K562 (cell line): ENCODE data around the gene FBXW10. TPM values are rescaled to one million over a fixed set of nuclear protein-coding genes. Genes with fewer than 3 reads are reported as not detected.
A peak's percentile ranks its signal among the peaks of the same experiment; 100 is the strongest.

ENCODE experiments used
- ATAC-seq: fragments of 200-7000 bp; cut with Tn5 transposase; 3 replicates; pipeline ENCODE4 v1.9.1; 2020; ENCODE audit warnings: moderate library complexity
- BruUV-seq: library from RNA; stranded (reverse); fragments of 400-500 nt; replicated peaks from 2 replicates; lab custom pipeline; 2021; lab: Mats Ljungman, UMichigan
- CTCF ChIA-PET: fragments of 300-600 bp; formaldehyde crosslinking; extraction: SDS; loops from one replicate; lab custom pipeline; 2021; ENCODE audit warnings: low intra/inter-chr PET ratio; lab: Yijun Ruan, JAX
- POLR2A ChIA-PET: fragments of 300-600, 350-650 bp; sonication (Branson Sonifier 250); formaldehyde crosslinking; extraction: SDS; loops from one replicate; lab custom pipeline; 2021; ENCODE audit warnings: antibody characterized with exemption, inconsistent platforms; lab: Yijun Ruan, JAX
- DNase-seq, 4 experiments: peaks; one replicate each; pipeline versions ENCODE4 v3.0.0 to v3.0.0-alpha.2; 2011 to 2018; ENCODE audit warnings: low spot score in 3 of 4, mixed read lengths in 3 of 4; ENCODE audit errors: extremely low read depth in 1 of 4
- FAIRE-seq: peaks from 2 replicates; lab custom pipeline; 2011; peaks lifted over from hg19 to GRCh38; lab: Jason Lieb, UNC
- H2AFZ ChIP-seq: 2 replicates; pipeline ENCODE4 v1.6.0; 2011; ENCODE audit warnings: low read depth, low read length, control low read depth, inconsistent platforms
- H3K27ac ChIP-seq: fragments of 200-600 bp; 3 replicates; pipeline ENCODE4 v1.8.0; 2011; ENCODE audit warnings: low read depth, mild to moderate bottlenecking, control low read depth, inconsistent platforms, low read length, moderate library complexity, mixed read lengths; ENCODE audit errors: extremely low read depth
- H3K27me3 ChIP-seq, 2 experiments: fragments of 300-600 bp in 1 of 2; 2 replicates in 1 of 2; 3 replicates in 1 of 2; pipeline versions ENCODE4 v1.6.0 to v1.8.0; 2011; ENCODE audit warnings: inconsistent platforms in 2 of 2, low read length in 2 of 2, mild to moderate bottlenecking in 1 of 2, mixed read lengths in 1 of 2, moderate library complexity in 1 of 2; ENCODE audit not compliant: control insufficient read depth in 2 of 2, insufficient read depth in 2 of 2
- H3K36me3 ChIP-seq: fragments of 300-600 bp; 3 replicates; pipeline ENCODE4 v1.8.0; 2011; ENCODE audit warnings: mild to moderate bottlenecking, low read length, inconsistent platforms; ENCODE audit not compliant: control insufficient read depth, insufficient read depth
- H3K4me1 ChIP-seq, 2 experiments: fragments of 200-600 bp in 1 of 2; replicated peaks in 1 of 2; 2 replicates in 1 of 2; 3 replicates in 1 of 2; pipeline versions ENCODE4 v1.5.1 to v1.8.0; 2011; ENCODE audit warnings: inconsistent platforms in 2 of 2, low read length in 2 of 2, mild to moderate bottlenecking in 1 of 2, mixed read lengths in 1 of 2, moderate library complexity in 1 of 2; ENCODE audit not compliant: control insufficient read depth in 2 of 2, insufficient read depth in 2 of 2
- H3K4me2 ChIP-seq: 2 replicates; pipeline ENCODE4 v1.6.1; 2011; ENCODE audit warnings: low read length, control low read depth, inconsistent platforms, mixed read lengths; ENCODE audit not compliant: insufficient read depth
- H3K4me3 ChIP-seq: fragments of 200-600 bp; sonication (generic), shearing (Covaris generic); 2 replicates; pipeline ENCODE4 v1.5.1; 2016; ENCODE audit warnings: control low read depth, inconsistent platforms
- H3K79me2 ChIP-seq: fragments of 200-600 bp; 3 replicates; pipeline ENCODE4 v1.8.0; 2011; ENCODE audit warnings: low read length, inconsistent platforms; ENCODE audit not compliant: control insufficient read depth, insufficient read depth
- H3K9ac ChIP-seq, 2 experiments: 2 replicates each; pipeline versions ENCODE4 v1.6.0 to v1.6.1; 2011; ENCODE audit warnings: low read depth in 2 of 2, low read length in 2 of 2, control low read depth in 1 of 2, inconsistent platforms in 1 of 2, mild to moderate bottlenecking in 1 of 2, mixed read lengths in 1 of 2; ENCODE audit not compliant: insufficient read depth in 1 of 2
- H3K9me1 ChIP-seq: one replicate; pipeline ENCODE4 v1.6.0; 2011; ENCODE audit warnings: inconsistent platforms, mild to moderate bottlenecking, low read length, moderate library complexity; ENCODE audit not compliant: control insufficient read depth, insufficient read depth
- H3K9me3 ChIP-seq: replicated peaks from 2 replicates; pipeline ENCODE4 v1.5.1; 2011; ENCODE audit warnings: low read depth, low read length, inconsistent platforms; ENCODE audit not compliant: control insufficient read depth, insufficient read depth
- H4K20me1 ChIP-seq: replicated peaks from 2 replicates; pipeline ENCODE4 v1.6.1; 2011; ENCODE audit warnings: low read length, inconsistent platforms, mixed read lengths; ENCODE audit not compliant: control insufficient read depth, insufficient read depth
- ATF2 ChIP-seq: sonication (generic); formaldehyde crosslinking; IDR thresholded peaks from 2 replicates; pipeline ENCODE4 v1.8.1; 2022; ENCODE audit warnings: missing genetic modification reagents
- CHAMP1 ChIP-seq: fragments of 450-650 bp; IDR thresholded peaks from 2 replicates; pipeline ENCODE4 v1.6.1; 2016; ENCODE audit warnings: mild to moderate bottlenecking
- CREB1 ChIP-seq, 2 experiments: sonication (generic) in 1 of 2; formaldehyde crosslinking in 1 of 2; IDR thresholded peaks; 2 replicates each; pipeline versions ENCODE4 v1.6.1 to v1.8.0; 2012 to 2022; ENCODE audit warnings: inconsistent platforms in 1 of 2, mild to moderate bottlenecking in 1 of 2, missing genetic modification reagents in 1 of 2, moderate library complexity in 1 of 2
- IFI16 ChIP-seq: fragments of 250-450 bp; sonication (Bioruptor Pico); IDR thresholded peaks from 2 replicates; pipeline ENCODE4 v2.1.2; 2022; ENCODE audit warnings: mild to moderate bottlenecking, inconsistent platforms
- MCM2 ChIP-seq: fragments of 450-650 bp; IDR thresholded peaks from 2 replicates; pipeline ENCODE4 v1.6.1; 2017; ENCODE audit warnings: low read depth, mild to moderate bottlenecking
- MYNN ChIP-seq, 2 experiments: sonication (generic); formaldehyde crosslinking in 1 of 2; IDR thresholded peaks; 2 replicates each; pipeline versions ENCODE4 v1.5.0 to v1.6.1; 2016 to 2020; ENCODE audit warnings: antibody characterized with exemption in 1 of 2, missing genetic modification reagents in 1 of 2
- NCOA6 ChIP-seq: fragments of 450-650 bp; IDR thresholded peaks from 2 replicates; pipeline ENCODE4 v1.6.1; 2017; ENCODE audit warnings: mild to moderate bottlenecking
- PHF8 ChIP-seq: fragments of 200-600 bp; sonication (generic); IDR thresholded peaks from 2 replicates; pipeline ENCODE4 v1.6.1; 2012; ENCODE audit warnings: mixed run types, mild to moderate bottlenecking, inconsistent platforms, low read length, moderate library complexity, borderline replicate concordance
- PREB ChIP-seq: sonication (generic); formaldehyde crosslinking; IDR thresholded peaks from 2 replicates; pipeline ENCODE4 v1.8.1; 2023; ENCODE audit warnings: mild to moderate bottlenecking, missing genetic modification reagents
- STAT5B ChIP-seq: fragments of 250-450 bp; sonication (Bioruptor Pico); IDR thresholded peaks from 2 replicates; pipeline ENCODE4 v1.8.0; 2021; ENCODE audit warnings: mild to moderate bottlenecking, inconsistent platforms
- ZFP30 ChIP-seq: fragments of 250-450 bp; sonication (Bioruptor Pico); IDR thresholded peaks from 2 replicates; pipeline ENCODE4 v1.8.0; 2022; ENCODE audit warnings: moderate library complexity, mild to moderate bottlenecking, inconsistent platforms, borderline replicate concordance
- ZFPM2 ChIP-seq: fragments of 250-450 bp; sonication (Bioruptor Pico); IDR thresholded peaks from 2 replicates; pipeline ENCODE4 v1.5.1; 2022; ENCODE audit warnings: mild to moderate bottlenecking
- ZNF592 ChIP-seq: fragments of 450-650 bp; IDR thresholded peaks from 2 replicates; pipeline ENCODE4 v1.6.1; 2017; ENCODE audit warnings: antibody characterized with exemption, mild to moderate bottlenecking
- ZNF778 ChIP-seq: fragments of 450-650 bp; formaldehyde crosslinking; IDR thresholded peaks from 2 replicates; pipeline ENCODE4 v1.4.0; 2020; ENCODE audit warnings: mild to moderate bottlenecking, moderate library complexity
- WGBS: fragments of 100-300 bp; shearing (Covaris generic); methylation state at CpG from one replicate; pipeline ENCODE4 v1.1.6; 2016; ENCODE audit warnings: low coverage, mixed read lengths; ENCODE audit not compliant: insufficient coverage; ENCODE audit errors: missing lambda C conversion rate; 5-methylcytosine and 5-hydroxymethylcytosine counted together
- in situ Hi-C: fragments of 300-500 bp; cut with MboI; formaldehyde crosslinking; loops from 4 replicates; pipeline ENCODE4 v1.15.0; 2018; ENCODE audit warnings: inconsistent platforms, mixed read lengths
- intact Hi-C: fragments of 100-400 bp; cut with micrococcal nuclease; formaldehyde crosslinking; loops from 2 replicates; pipeline ENCODE4 v1.14.2; 2022
- polyA plus RNA-seq, 8 experiments: library from polyadenylated mRNA; depleted of rRNA in 4 of 8; stranded (reverse) in 5 of 8; unstranded in 3 of 8; fragments of >200 nt; fragmentation: Nextera tagmentation in 2 of 8; fragmentation: Illumina TruSeq in 1 of 8; extraction: Ambion mirVana in 2 of 8; extraction: Trizol in 1 of 8; gene quantifications; 2 replicates each; pipeline versions ENCODE4 v1.2.1 to v1.2.3, GENCODE V29; 2011 to 2014; ENCODE audit warnings: inconsistent platforms in 1 of 8, missing spikeins in 1 of 8
- total RNA-seq, 7 experiments: library from RNA; depleted of rRNA in 6 of 7; stranded (reverse); fragments of >200 nt in 6 of 7; fragmentation: Illumina TruSeq in 2 of 7; extraction: Trizol in 2 of 7; gene quantifications; 2 replicates each; pipeline versions ENCODE4 v1.2.1 to v1.2.3, GENCODE V29; 2011 to 2021; ENCODE audit warnings: low replicate concordance in 1 of 7

Gene FBXW10
- total and polyA plus RNA-seq, 9 of the 15 experiments (the other 6 are each of a cell fraction or from before 2014, with no cell fraction given): not detected

GRCh38 chr17:18772471-18772870 lies 28.6 kb downstream of the FBXW10 start:
- no peak overlapping the region for H3K4me2 ChIP-seq
- H3K79me2 ChIP-seq: no peaks in the 10 kb centered on the region
- H4K20me1 ChIP-seq: no peaks in the 10 kb centered on the region
- no peaks in the 10 kb centered on the region for H3K9me1 ChIP-seq
- in situ Hi-C loops: no loop called here
- 4% methylated on average over 4 of the region's 7 CpGs for WGBS
- CTCF ChIA-PET: no interaction called here
- DNase-seq (no peak), FAIRE-seq (no peak), ATAC-seq (no peak)
- H3K9me3 ChIP-seq: no peaks in the 10 kb centered on the region; the same call in 1 of the 2 replicates
- H3K4me1 ChIP-seq: no peaks in the 10 kb centered on the region; a peak in 1 of 5 replicates
- H3K9ac ChIP-seq: no peak overlapping the region
- H3K27ac ChIP-seq: no peak overlapping the region
- H3K4me3 ChIP-seq: no peak overlapping the region
- no peaks in the 10 kb centered on the region for H3K36me3 ChIP-seq
- no TSS peak for BruUV-seq
- POLR2A ChIA-PET: no interaction called here
- 0 out of 2 replicates have a peak overlapping the region, but pooled peaks have one; percentile 9 for H2AFZ ChIP-seq
- intact Hi-C loops: no loop called here
- peaks cover 9 to 17% of the 10 kb centered on the region in 2 experiments for H3K27me3 ChIP-seq
- no peak for TF ChIP-seq ZNF592
- TF ChIP-seq ATF2: no peak
- no peak for TF ChIP-seq PHF8
- TF ChIP-seq CHAMP1: no peak
- TF ChIP-seq ZFP30 (CRISPR knock-in tag): no peak
- TF ChIP-seq ZNF778: no peak
- TF ChIP-seq ZFPM2 (CRISPR knock-in tag): no peak
- no peak for TF ChIP-seq NCOA6
- no peak for TF ChIP-seq STAT5B (CRISPR knock-in tag)
- TF ChIP-seq PREB: no peak
- TF ChIP-seq MYNN (IDR thresholded peaks at IDR 0.05): no peak
- TF ChIP-seq MYNN (CRISPR knock-in tag; IDR thresholded peaks at IDR 0.05): no peak
- no peak for TF ChIP-seq CREB1 (IDR thresholded peaks at IDR 0.05)
- TF ChIP-seq CREB1 (CRISPR knock-in tag; IDR thresholded peaks at IDR 0.05): no peak
- TF ChIP-seq MCM2: no peak
- TF ChIP-seq IFI16 (CRISPR knock-in tag): no peak
